Fibroblast of mammary gland (primary cell): Measurements from ENCODE around the gene ENTPD8.

Experiments
- DNase-seq: peaks from one replicate; pipeline ENCODE4 v3.0.0-alpha.2; 2010; ENCODE audit warnings: low read depth
- H3K4me3 ChIP-seq: 2 replicates; pipeline ENCODE4 v1.5.1; 2011; ENCODE audit warnings: low read depth, mild to moderate bottlenecking, low read length, moderate library complexity; ENCODE audit not compliant: control insufficient read depth
- TF ChIP-seq, protein P1 (sequence below): conservative IDR thresholded peaks from 2 replicates; pipeline ENCODE4 v1.5.1; 2011; ENCODE audit warnings: low read depth, low read length, inconsistent platforms; ENCODE audit not compliant: control insufficient read depth, insufficient read depth

Gene ENTPD8

DNA sequence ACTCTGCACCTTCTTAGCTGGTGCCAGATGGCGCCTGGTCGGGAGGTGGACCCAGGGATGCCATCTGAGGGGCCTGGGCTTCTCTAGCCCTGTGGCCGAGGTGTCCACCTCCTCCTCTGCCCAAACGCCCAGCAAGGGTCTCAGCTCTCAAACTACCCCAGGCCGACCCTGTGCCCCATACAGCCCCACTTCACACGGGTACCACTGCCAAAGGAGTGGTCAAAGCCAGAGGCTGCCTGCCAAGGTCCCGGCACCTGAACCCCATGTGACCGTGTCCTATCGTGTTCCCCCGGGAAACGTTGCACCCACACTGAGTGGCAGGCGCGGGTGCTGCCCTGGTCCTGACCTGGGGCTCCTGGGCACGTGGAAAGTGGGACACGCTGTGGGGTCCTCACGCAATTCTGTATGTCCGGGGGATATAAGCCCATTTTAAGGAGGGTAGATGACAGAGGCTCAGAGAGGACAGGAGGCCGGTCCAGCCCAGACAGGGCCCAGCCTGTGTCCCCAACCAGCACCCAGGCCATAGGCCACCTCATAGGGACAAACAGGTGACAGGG, 1.9 kb downstream of the ENTPD8 start:
- DNase-seq, result no peak
- H3K4me3 ChIP-seq, result no peak overlapping the region
- TF ChIP-seq, protein P1, sequence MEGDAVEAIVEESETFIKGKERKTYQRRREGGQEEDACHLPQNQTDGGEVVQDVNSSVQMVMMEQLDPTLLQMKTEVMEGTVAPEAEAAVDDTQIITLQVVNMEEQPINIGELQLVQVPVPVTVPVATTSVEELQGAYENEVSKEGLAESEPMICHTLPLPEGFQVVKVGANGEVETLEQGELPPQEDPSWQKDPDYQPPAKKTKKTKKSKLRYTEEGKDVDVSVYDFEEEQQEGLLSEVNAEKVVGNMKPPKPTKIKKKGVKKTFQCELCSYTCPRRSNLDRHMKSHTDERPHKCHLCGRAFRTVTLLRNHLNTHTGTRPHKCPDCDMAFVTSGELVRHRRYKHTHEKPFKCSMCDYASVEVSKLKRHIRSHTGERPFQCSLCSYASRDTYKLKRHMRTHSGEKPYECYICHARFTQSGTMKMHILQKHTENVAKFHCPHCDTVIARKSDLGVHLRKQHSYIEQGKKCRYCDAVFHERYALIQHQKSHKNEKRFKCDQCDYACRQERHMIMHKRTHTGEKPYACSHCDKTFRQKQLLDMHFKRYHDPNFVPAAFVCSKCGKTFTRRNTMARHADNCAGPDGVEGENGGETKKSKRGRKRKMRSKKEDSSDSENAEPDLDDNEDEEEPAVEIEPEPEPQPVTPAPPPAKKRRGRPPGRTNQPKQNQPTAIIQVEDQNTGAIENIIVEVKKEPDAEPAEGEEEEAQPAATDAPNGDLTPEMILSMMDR, result no peak

DNA sequence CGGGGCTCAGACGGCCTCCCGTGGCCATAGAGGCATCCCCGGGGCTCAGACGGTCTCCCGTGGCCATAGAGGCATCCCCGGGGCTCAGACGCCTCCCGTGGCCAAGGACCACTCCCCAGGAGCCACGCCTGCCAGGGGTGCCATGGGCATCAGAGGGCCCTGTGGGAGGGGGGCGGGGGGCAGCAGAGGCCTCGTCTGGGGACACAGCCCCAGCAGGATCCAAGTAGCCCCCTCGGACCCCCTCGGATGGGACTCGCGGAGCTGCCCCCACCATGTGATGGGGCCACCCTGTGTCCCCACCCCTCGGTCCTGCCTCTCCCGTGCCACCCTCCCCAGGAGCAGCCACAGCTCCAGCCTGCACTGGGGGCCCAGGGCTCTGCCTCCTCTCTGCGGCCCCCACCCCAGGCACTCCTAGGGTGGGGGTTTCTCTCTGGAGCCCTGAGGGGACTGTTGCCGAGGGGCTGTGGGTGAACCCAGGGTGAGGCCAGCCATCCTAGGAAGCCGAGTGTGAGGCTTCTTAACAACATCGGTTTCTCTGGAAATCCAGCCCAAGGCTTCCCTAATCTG, 2.5 kb downstream of the ENTPD8 start:
- H3K4me3 ChIP-seq, result no peak overlapping the region
- TF ChIP-seq, protein P1, result no peak
- no peak for DNase-seq

DNA sequence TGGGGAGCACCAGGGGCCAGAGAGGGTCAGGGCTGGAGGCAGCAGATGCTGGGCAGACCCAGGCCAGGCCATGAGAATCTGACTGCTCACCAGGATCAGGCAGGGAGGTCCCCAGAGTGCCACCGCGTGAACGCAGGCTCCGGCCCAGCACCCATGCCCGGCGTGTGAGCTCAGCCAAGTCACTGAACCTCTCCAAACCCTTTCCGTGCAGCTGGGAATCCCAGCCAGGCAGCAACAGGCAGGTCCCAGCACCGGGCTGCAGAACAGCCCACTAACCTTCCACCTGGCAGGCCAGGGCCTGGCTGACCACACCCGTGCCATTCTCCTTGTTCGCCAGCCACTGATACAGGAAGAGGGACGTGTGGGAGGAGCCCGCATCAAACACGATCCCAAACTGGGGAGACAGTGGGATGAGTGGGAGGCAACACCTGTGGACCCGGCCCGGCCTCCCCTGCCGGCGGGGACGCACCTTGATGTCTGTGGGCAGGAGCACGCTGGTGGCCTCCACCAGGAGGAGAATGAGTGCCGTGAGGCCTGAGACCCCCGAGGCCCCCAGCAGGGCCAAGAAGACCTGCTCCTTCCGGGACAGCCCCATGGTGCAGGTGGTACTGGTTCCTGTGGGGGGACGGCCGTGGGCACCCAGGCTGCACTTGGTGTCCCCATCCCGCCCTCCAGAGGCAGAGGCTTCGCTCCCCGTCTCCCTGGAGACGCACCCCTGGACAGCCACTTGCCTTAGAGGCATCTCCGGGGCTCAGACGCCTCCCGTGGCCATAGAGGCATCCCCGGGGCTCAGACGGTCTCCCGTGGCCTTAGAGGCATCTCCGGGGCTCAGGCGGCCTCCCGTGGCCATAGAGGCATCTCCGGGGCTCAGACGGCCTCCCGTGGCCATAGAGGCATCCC, 3.2 kb downstream of the ENTPD8 start:
- H3K4me3 ChIP-seq, result no peak overlapping the region
- no peak for DNase-seq
- TF ChIP-seq, protein P1, result no peak

DNA sequence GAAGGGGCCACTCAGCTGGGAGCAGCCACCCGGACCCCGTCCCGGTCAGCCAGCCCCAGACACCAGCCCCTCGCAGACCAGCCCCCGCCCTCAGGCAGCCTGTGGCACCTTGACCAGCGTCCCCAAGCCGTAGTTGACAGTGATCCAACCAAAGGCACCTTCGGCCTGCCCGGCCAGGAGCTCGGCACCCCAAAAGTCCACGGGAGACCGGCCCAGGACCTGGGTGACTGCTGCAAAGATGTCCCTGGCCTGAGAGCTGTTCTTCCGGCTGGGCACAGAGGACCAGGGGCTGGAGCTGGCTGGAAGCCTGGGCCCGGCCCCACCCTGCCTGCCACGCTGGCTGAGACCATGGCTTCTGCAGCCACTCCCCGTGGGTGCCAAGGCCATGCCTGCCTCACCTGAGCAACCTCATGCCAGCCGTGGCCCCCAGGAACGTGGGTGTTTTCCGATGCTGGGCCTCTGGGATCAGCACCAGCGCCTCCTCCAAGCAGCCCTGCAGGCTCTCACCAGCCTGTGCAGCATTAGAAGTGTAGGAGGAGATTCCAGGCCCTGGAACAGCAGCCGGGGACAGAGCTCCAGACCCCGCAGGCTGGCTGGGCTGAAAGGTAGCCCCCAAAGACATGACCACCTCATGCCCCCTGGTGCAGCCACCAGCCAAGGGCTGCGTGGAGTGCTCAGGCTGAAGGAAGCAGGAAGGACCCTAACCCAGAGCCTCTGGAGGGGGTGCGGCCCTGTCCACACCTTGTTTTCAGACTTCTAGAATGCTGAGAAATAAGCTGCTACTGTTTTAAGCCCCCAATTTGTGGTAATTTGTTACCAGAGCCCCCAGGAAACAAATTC, 4.2 kb downstream of the ENTPD8 start:
- TF ChIP-seq, protein P1, result no peak
- DNase-seq, result no peak
- no peak overlapping the region for H3K4me3 ChIP-seq

DNA sequence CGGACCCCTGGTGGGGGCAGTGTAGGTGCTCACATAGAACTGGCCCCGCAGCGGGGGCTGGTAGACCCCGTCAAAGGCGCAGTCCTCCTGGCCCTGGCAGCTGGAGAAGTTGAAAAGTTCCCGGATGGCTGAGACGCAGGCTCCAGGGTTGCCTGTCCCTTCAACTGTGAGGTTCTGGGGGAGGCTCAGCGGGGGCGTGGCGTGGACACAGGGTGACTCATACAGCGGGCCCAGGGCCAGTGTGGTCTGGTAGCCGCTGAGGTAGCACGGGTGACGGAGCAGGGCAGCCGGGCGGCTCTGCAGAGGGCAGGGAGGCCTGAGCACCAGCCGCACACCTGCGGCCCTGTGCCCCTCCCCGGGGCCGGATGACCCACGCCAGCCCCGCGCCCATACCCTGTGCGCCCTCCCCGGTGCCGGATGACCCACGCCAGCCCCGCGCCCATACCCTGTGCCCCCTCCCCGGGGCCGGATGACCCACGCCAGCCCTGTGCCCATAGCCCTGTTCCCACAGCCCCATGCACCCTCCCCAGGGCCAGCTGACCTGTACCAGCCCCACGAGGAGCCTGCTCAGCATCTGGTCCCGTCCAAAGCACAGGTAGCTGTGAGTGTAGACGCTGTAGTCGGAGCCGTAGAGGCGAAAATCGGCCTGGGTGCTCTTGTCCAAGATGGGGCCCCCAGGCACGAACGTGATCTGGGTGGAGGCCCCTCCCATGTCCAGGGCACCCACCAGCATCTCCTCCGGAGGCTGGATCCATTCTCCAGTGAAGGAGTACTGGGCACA, 5.0 kb downstream of the ENTPD8 start:
- no peak overlapping the region for H3K4me3 ChIP-seq
- peak; percentile 85 for DNase-seq
- TF ChIP-seq, protein P1, result no peak

DNA sequence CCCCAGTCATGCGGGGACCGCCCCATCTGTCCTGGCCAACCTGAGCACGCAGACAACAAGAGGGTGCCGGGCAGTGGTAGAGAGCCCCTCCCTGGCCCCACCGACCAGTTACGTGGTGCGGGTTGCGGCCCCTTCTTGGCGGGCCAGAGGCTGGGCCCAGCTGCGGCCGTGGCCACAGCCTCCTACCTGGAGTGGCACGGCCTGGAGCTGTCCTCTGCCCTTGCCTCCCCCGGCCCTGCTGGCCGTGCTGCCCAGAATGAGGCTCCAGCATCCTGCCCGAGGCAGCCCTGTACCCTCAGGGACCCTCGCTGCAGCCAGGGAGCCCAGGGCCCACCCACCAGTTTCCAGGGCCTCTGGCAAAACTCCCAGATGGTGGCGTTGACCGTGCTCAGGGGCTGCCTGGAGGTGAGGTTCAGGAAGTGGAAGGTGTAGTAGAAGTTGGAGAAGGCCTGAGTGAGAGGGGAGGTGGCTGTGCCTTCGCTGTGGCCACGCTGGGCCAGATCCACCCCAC, 5.7 kb downstream of the ENTPD8 start:
- DNase-seq, result no peak

More for the DNA sequence above, 5.7 kb downstream of the ENTPD8 start:
- TF ChIP-seq, protein P1, result no peak
- H3K4me3 ChIP-seq, result no peak overlapping the region
